HepG2 (cell line): ENCODE data around the gene ARL11. TPM values are rescaled to one million over a fixed set of nuclear protein-coding genes. Genes with fewer than 3 reads are reported as not detected.
A peak's percentile ranks its signal among the peaks of the same experiment; 100 is the strongest.

Experiments used
- ATAC-seq: fragments of 200-7000 bp; cut with Tn5 transposase; 3 replicates; pipeline ENCODE4 v1.9.1; 2020; ENCODE audit warnings: mild to moderate bottlenecking, moderate library complexity
- BruUV-seq: library from RNA; stranded (reverse); fragments of 400-500 nt; replicated peaks from 2 replicates; lab custom pipeline; 2021; lab: Mats Ljungman, UMichigan
- CTCF ChIA-PET: fragments of 300-600 bp; formaldehyde crosslinking; extraction: SDS; loops from one replicate; lab custom pipeline; 2021; ENCODE audit warnings: low total read pairs, inconsistent platforms, low intra/inter-chr PET ratio; lab: Yijun Ruan, JAX
- POLR2A ChIA-PET: fragments of 350-600 bp; sonication (Branson Sonifier 250); formaldehyde crosslinking; loops from one replicate; lab custom pipeline; 2020; ENCODE audit warnings: antibody characterized with exemption, inconsistent platforms; lab: Yijun Ruan, JAX
- DNase-seq: peaks from one replicate; pipeline ENCODE4 v3.0.0-alpha.2; 2015; ENCODE audit warnings: low spot score
- FAIRE-seq: peaks from 3 replicates; lab custom pipeline; 2011; peaks lifted over from hg19 to GRCh38; lab: Jason Lieb, UNC
- H2AFZ ChIP-seq: one replicate; pipeline ENCODE4 v1.6.1; 2011; ENCODE audit warnings: low read length, inconsistent platforms
- H3K27ac ChIP-seq: fragments of 300-600 bp; 3 replicates; pipeline ENCODE4 v1.8.0; 2011; ENCODE audit warnings: mixed run types, mild to moderate bottlenecking, mixed read lengths, low read length, inconsistent platforms; ENCODE audit not compliant: insufficient read depth; ENCODE audit errors: extremely low read length
- H3K27me3 ChIP-seq, 2 experiments: fragments of 200-600 bp in 1 of 2; 2 replicates in 1 of 2; 3 replicates in 1 of 2; pipeline versions ENCODE4 v1.6.0 to v1.8.0; 2011; ENCODE audit warnings: low read length in 2 of 2, mild to moderate bottlenecking in 2 of 2, moderate library complexity in 2 of 2, inconsistent platforms in 1 of 2; ENCODE audit not compliant: insufficient read depth in 2 of 2, control insufficient read depth in 1 of 2
- H3K36me3 ChIP-seq, 2 experiments: fragments of 200-600 bp in 1 of 2; replicated peaks in 1 of 2; 2 replicates in 1 of 2; 3 replicates in 1 of 2; pipeline versions ENCODE4 v1.5.1 to v1.8.0; 2011; ENCODE audit warnings: low read length in 2 of 2, inconsistent platforms in 1 of 2; ENCODE audit not compliant: insufficient read depth in 2 of 2, control insufficient read depth in 1 of 2
- H3K4me1 ChIP-seq: 2 replicates; pipeline ENCODE4 v1.5.1; 2012; ENCODE audit warnings: low read length, inconsistent platforms; ENCODE audit not compliant: insufficient read depth
- H3K4me2 ChIP-seq: 2 replicates; pipeline ENCODE4 v1.6.0; 2011; ENCODE audit warnings: low read depth, low read length, inconsistent platforms
- H3K4me3 ChIP-seq, 3 experiments: fragments of 200-600 bp in 1 of 3; sonication (generic), shearing (Covaris generic) in 1 of 3; replicated peaks in 1 of 3; 2 replicates each; pipeline ENCODE4 v1.5.1; 2011 to 2016; ENCODE audit warnings: low read length in 3 of 3, inconsistent platforms in 2 of 3, low read depth in 2 of 3, mild to moderate bottlenecking in 2 of 3, control low read depth in 1 of 3, mixed read lengths in 1 of 3; ENCODE audit not compliant: insufficient read depth in 1 of 3
- H3K79me2 ChIP-seq: one replicate; pipeline ENCODE4 v1.6.1; 2011; ENCODE audit warnings: low read length, inconsistent platforms; ENCODE audit not compliant: insufficient read depth
- H3K9ac ChIP-seq: 2 replicates; pipeline ENCODE4 v1.6.0; 2011; ENCODE audit warnings: mild to moderate bottlenecking, low read depth, low read length, inconsistent platforms; ENCODE audit not compliant: insufficient read depth
- H3K9me3 ChIP-seq: 2 replicates; pipeline ENCODE4 v1.5.1; 2012; ENCODE audit warnings: mild to moderate bottlenecking, low read length
- H4K20me1 ChIP-seq: 2 replicates; pipeline ENCODE4 v1.6.0; 2011; ENCODE audit warnings: inconsistent platforms, mild to moderate bottlenecking, low read length, moderate library complexity; ENCODE audit not compliant: insufficient read depth
- ATF7-NPFF ChIP-seq: sonication (generic); formaldehyde crosslinking; IDR thresholded peaks from 2 replicates; pipeline ENCODE4 v1.8.1; 2023; ENCODE audit warnings: mild to moderate bottlenecking, low read depth, missing genetic modification reagents, moderate library complexity
- HDAC6 ChIP-seq: fragments of 200-600 bp; sonication (generic); IDR thresholded peaks from 2 replicates; pipeline ENCODE4 v1.7.0; 2017; ENCODE audit warnings: mild to moderate bottlenecking, antibody characterized with exemption, low read length, low read depth
- RFXAP ChIP-seq: sonication (generic); formaldehyde crosslinking; IDR thresholded peaks from 2 replicates; pipeline ENCODE4 v1.4.0; 2020; ENCODE audit warnings: missing genetic modification reagents, borderline replicate concordance
- SOX5 ChIP-seq: IDR thresholded peaks from 2 replicates; pipeline ENCODE4 v1.6.1; 2016; ENCODE audit warnings: borderline replicate concordance
- ZHX2 ChIP-seq, 2 experiments: sonication (generic) in 1 of 2; formaldehyde crosslinking in 1 of 2; IDR thresholded peaks; 2 replicates each; pipeline versions ENCODE4 v1.6.1 to v1.9.0; 2014 to 2022; ENCODE audit warnings: antibody characterized with exemption in 1 of 2, borderline replicate concordance in 1 of 2, inconsistent platforms in 1 of 2, low read depth in 1 of 2, missing genetic modification reagents in 1 of 2
- ZNF121 ChIP-seq: sonication (generic); formaldehyde crosslinking; IDR thresholded peaks from 2 replicates; pipeline ENCODE4 v1.5.0; 2020; ENCODE audit warnings: mild to moderate bottlenecking, missing genetic modification reagents
- ZNF496 ChIP-seq: sonication (generic); formaldehyde crosslinking; IDR thresholded peaks from 2 replicates; pipeline ENCODE4 v1.8.1; 2023; ENCODE audit warnings: mild to moderate bottlenecking, moderate library complexity, missing genetic modification reagents; ENCODE audit not compliant: insufficient replicate concordance
- ZNF570 ChIP-seq: sonication (generic); formaldehyde crosslinking; IDR thresholded peaks from 2 replicates; pipeline ENCODE4 v1.4.0; 2020; ENCODE audit warnings: mild to moderate bottlenecking, missing genetic modification reagents, borderline replicate concordance
- ZSCAN9 ChIP-seq: IDR thresholded peaks from 2 replicates; pipeline ENCODE4 v1.6.1; 2016; ENCODE audit warnings: borderline replicate concordance
- WGBS: methylation state at CpG from one replicate; pipeline ENCODE4 v1.1.6; 2017; ENCODE audit warnings: low lambda C conversion rate; 5-methylcytosine and 5-hydroxymethylcytosine counted together
- in situ Hi-C: cut with HindIII; loops from 2 replicates; pipeline ENCODE4 v1.10.0; 2017; ENCODE audit warnings: low pct_unique_long_range_greater_than_20kb; ENCODE audit not compliant: extremely low pct_ligation_motif_present
- intact Hi-C: fragments of 100-400 bp; cut with micrococcal nuclease; formaldehyde crosslinking; loops from one replicate; pipeline ENCODE4 v1.10.0; 2022; ENCODE audit not compliant: unreplicated experiment
- polyA plus RNA-seq, 8 experiments: library from polyadenylated mRNA; depleted of rRNA in 3 of 8; stranded (reverse) in 7 of 8; unstranded in 1 of 8; fragments of >200 nt; fragmentation: Illumina TruSeq in 4 of 8; extraction: Trizol in 4 of 8; gene quantifications; 2 replicates each; pipeline versions ENCODE4 v1.2.1 to v1.2.3, GENCODE V29; 2011 to 2016; ENCODE audit warnings: low read depth in 4 of 8, missing spikeins in 1 of 8, mixed read lengths in 1 of 8; ENCODE audit not compliant: insufficient read depth in 1 of 8
- total RNA-seq, 5 experiments: library from RNA; depleted of rRNA; stranded (reverse); fragments of >200 nt; fragmentation: Illumina TruSeq; extraction: Trizol; gene quantifications; 2 replicates each; pipeline ENCODE4 v1.2.3, GENCODE V29; 2016; ENCODE audit warnings: low read depth in 1 of 5
- TF ChIP-seq, protein P1 (sequence below): sonication (generic); formaldehyde crosslinking; IDR thresholded peaks from 2 replicates; pipeline ENCODE4 v1.5.1; 2020; ENCODE audit warnings: mild to moderate bottlenecking, missing genetic modification reagents, borderline replicate concordance
- TF ChIP-seq, protein P2 (sequence below): sonication (generic); formaldehyde crosslinking; IDR thresholded peaks from 2 replicates; pipeline ENCODE4 v1.4.0; 2020; ENCODE audit warnings: missing genetic modification reagents

ARL11 gene
- total and polyA plus RNA-seq, 2 of the 13 experiments (the other 11 are each of a cell fraction or from before 2014, with no cell fraction given) = 0.04 to 0.22 TPM

GRCh38 chr13:49653478-49653877 is 25.2 kb downstream of the ARL11 start (continued):
- TF ChIP-seq, protein P1, sequence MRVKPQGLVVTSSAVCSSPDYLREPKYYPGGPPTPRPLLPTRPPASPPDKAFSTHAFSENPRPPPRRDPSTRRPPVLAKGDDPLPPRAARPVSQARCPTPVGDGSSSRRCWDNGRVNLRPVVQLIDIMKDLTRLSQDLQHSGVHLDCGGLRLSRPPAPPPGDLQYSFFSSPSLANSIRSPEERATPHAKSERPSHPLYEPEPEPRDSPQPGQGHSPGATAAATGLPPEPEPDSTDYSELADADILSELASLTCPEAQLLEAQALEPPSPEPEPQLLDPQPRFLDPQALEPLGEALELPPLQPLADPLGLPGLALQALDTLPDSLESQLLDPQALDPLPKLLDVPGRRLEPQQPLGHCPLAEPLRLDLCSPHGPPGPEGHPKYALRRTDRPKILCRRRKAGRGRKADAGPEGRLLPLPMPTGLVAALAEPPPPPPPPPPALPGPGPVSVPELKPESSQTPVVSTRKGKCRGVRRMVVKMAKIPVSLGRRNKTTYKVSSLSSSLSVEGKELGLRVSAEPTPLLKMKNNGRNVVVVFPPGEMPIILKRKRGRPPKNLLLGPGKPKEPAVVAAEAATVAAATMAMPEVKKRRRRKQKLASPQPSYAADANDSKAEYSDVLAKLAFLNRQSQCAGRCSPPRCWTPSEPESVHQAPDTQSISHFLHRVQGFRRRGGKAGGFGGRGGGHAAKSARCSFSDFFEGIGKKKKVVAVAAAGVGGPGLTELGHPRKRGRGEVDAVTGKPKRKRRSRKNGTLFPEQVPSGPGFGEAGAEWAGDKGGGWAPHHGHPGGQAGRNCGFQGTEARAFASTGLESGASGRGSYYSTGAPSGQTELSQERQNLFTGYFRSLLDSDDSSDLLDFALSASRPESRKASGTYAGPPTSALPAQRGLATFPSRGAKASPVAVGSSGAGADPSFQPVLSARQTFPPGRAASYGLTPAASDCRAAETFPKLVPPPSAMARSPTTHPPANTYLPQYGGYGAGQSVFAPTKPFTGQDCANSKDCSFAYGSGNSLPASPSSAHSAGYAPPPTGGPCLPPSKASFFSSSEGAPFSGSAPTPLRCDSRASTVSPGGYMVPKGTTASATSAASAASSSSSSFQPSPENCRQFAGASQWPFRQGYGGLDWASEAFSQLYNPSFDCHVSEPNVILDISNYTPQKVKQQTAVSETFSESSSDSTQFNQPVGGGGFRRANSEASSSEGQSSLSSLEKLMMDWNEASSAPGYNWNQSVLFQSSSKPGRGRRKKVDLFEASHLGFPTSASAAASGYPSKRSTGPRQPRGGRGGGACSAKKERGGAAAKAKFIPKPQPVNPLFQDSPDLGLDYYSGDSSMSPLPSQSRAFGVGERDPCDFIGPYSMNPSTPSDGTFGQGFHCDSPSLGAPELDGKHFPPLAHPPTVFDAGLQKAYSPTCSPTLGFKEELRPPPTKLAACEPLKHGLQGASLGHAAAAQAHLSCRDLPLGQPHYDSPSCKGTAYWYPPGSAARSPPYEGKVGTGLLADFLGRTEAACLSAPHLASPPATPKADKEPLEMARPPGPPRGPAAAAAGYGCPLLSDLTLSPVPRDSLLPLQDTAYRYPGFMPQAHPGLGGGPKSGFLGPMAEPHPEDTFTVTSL (CRISPR knock-in tag) = no peak
- TF ChIP-seq ZNF121 = peak; percentile 88

- Histone ChIP-seq H2AFZ (no peak overlapping the region), H3K27me3 (no peaks in the 10 kb centered on the region), H4K20me1 (no peaks in the 10 kb centered on the region), H3K9ac (no peak overlapping the region), H3K4me1 (peaks cover 5% of the 10 kb centered on the region; the same call in 1 of the 2 replicates), H3K4me3 (no peak overlapping the region), H3K79me2 (no peaks in the 10 kb centered on the region), H3K4me2 (no peak overlapping the region), H3K36me3 (peaks cover 1 to 4% of the 10 kb centered on the region in 2 experiments; a peak in 1 of 5 replicates), H3K27ac (no peak overlapping the region), H3K9me3 (no peaks in the 10 kb centered on the region)
- DNase-seq (no peak), ATAC-seq (no peak), FAIRE-seq (no peak)
- ChIA-PET POLR2A (no interaction called here), CTCF (no interaction called here)
- intact Hi-C loops = no loop called here
- no TSS peak for BruUV-seq
- in situ Hi-C loops = loop anchor here (25.0 kb wide), 3 partner anchors 1158 to 1408 kb away; partner anchors contain the start of gene RNASEH2B
- WGBS = 96% methylated on average over 3 of the region's 3 CpGs
- no peak for TF ChIP-seq ZNF570 (CRISPR knock-in tag)
- TF ChIP-seq RFXAP = no peak
- TF ChIP-seq HDAC6 = no peak
- TF ChIP-seq ZNF496 (CRISPR knock-in tag) = no peak
- no peak for TF ChIP-seq ZSCAN9 (CRISPR knock-in tag)
- TF ChIP-seq ATF7-NPFF (CRISPR knock-in tag) = no peak
- TF ChIP-seq, protein P2, sequence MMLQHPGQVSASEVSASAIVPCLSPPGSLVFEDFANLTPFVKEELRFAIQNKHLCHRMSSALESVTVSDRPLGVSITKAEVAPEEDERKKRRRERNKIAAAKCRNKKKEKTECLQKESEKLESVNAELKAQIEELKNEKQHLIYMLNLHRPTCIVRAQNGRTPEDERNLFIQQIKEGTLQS = no peak
- no peak for TF ChIP-seq ZHX2 (IDR thresholded peaks at IDR 0.05; ENCODE audit: low read depth)
- TF ChIP-seq ZHX2 (CRISPR knock-in tag; IDR thresholded peaks at IDR 0.05; ENCODE audit: borderline replicate concordance) = no peak
- no peak for TF ChIP-seq SOX5 (CRISPR knock-in tag)
These were observed 25.7 kb downstream of the ARL11 start for GRCh38 chr13:49654011-49654410.
